CD14-positive monocyte (primary cell): ENCODE measurements around the gene SEPTIN10. TPM values are rescaled to one million over a fixed set of nuclear protein-coding genes. Genes with fewer than 3 reads are reported as not detected.

Source experiments
- DNase-seq, 3 donors: peaks; one replicate each; pipeline ENCODE4 v3.0.0-alpha.2; 2011 to 2022
- H2AFZ ChIP-seq: 2 replicates; pipeline ENCODE4 v1.6.0; 2012; ENCODE audit warnings: mild to moderate bottlenecking, low read depth, low read length, inconsistent platforms; ENCODE audit not compliant: insufficient read depth, poor library complexity, severe bottlenecking
- H3K27ac ChIP-seq, 2 donors: 1 replicate in 1 of 2; 2 replicates in 1 of 2; pipeline ENCODE4 v1.5.1; 2012 to 2013; ENCODE audit warnings: low read length in 2 of 2, control low read depth in 1 of 2, inconsistent platforms in 1 of 2, low read depth in 1 of 2, mild to moderate bottlenecking in 1 of 2
- H3K27me3 ChIP-seq, 2 donors: one replicate each; pipeline versions ENCODE4 v1.6.0 to v1.6.1; 2011 to 2013; ENCODE audit warnings: low read length in 2 of 2; ENCODE audit not compliant: control insufficient read depth in 2 of 2, insufficient read depth in 2 of 2
- H3K36me3 ChIP-seq, 2 donors: replicated peaks in 1 of 2; 1 replicate in 1 of 2; 2 replicates in 1 of 2; pipeline versions ENCODE4 v1.5.1 to v1.6.1; 2012 to 2013; ENCODE audit warnings: low read length in 2 of 2, control low read depth in 1 of 2, inconsistent platforms in 1 of 2, mild to moderate bottlenecking in 1 of 2; ENCODE audit not compliant: insufficient read depth in 2 of 2, control insufficient read depth in 1 of 2
- H3K4me1 ChIP-seq, 2 donors: 1 replicate in 1 of 2; 2 replicates in 1 of 2; pipeline versions ENCODE4 v1.5.1 to v1.6.1; 2012 to 2013; ENCODE audit warnings: low read length in 2 of 2, control low read depth in 1 of 2, inconsistent platforms in 1 of 2, mild to moderate bottlenecking in 1 of 2, moderate library complexity in 1 of 2; ENCODE audit not compliant: insufficient read depth in 2 of 2, control insufficient read depth in 1 of 2
- H3K4me2 ChIP-seq: replicated peaks from 2 replicates; pipeline ENCODE3; 2012; ENCODE audit warnings: low read length, moderate library complexity, mild to moderate bottlenecking; ENCODE audit not compliant: poor library complexity, severe bottlenecking; ENCODE audit errors: extremely low read depth
- H3K4me3 ChIP-seq, 3 experiments: fragments of 200-600 bp in 1 of 3; sonication (generic) in 1 of 3; replicated peaks in 1 of 3; 1 replicate in 2 of 3; 2 replicates in 1 of 3; pipeline ENCODE4 v1.5.1; 2011 to 2013; ENCODE audit warnings: low read length in 3 of 3, mild to moderate bottlenecking in 3 of 3, control low read depth in 2 of 3, low read depth in 2 of 3, inconsistent platforms in 1 of 3, moderate library complexity in 1 of 3
- H3K79me2 ChIP-seq: 2 replicates; pipeline ENCODE4 v1.6.0; 2012; ENCODE audit warnings: mild to moderate bottlenecking, control low read depth, inconsistent platforms, low read length, moderate library complexity; ENCODE audit not compliant: insufficient read depth
- H3K9ac ChIP-seq: 2 replicates; pipeline ENCODE4 v1.6.0; 2017; ENCODE audit warnings: low read length, mild to moderate bottlenecking; ENCODE audit not compliant: insufficient read depth, poor library complexity, severe bottlenecking
- H3K9me3 ChIP-seq, 2 donors: replicated peaks in 1 of 2; 1 replicate in 1 of 2; 2 replicates in 1 of 2; pipeline versions ENCODE4 v1.5.1 to v1.6.1; 2012 to 2013; ENCODE audit warnings: low read length in 2 of 2, control low read depth in 1 of 2; ENCODE audit not compliant: control insufficient read depth in 1 of 2, insufficient read depth in 1 of 2
- H4K20me1 ChIP-seq: 2 replicates; pipeline ENCODE4 v1.6.0; 2012; ENCODE audit warnings: mild to moderate bottlenecking, low read length, control low read depth, moderate library complexity; ENCODE audit not compliant: insufficient read depth
- H3K27ac Mint-ChIP-seq, 7 donors: one replicate each; pipeline ENCODE4 v1.8.0; 2020; ENCODE audit warnings: mild to moderate bottlenecking in 7 of 7, mixed read lengths in 7 of 7, moderate library complexity in 6 of 7, inconsistent platforms in 2 of 7
- H3K27me3 Mint-ChIP-seq, 3 donors: one replicate each; pipeline ENCODE4 v1.8.0; 2021 to 2022; ENCODE audit warnings: low read depth in 3 of 3, mild to moderate bottlenecking in 3 of 3, mixed read lengths in 3 of 3, moderate library complexity in 3 of 3, inconsistent platforms in 1 of 3
- H3K36me3 Mint-ChIP-seq, 2 donors: one replicate each; pipeline ENCODE4 v1.8.0; 2020; ENCODE audit warnings: mixed read lengths in 2 of 2, inconsistent platforms in 1 of 2, mild to moderate bottlenecking in 1 of 2
- H3K4me1 Mint-ChIP-seq: one replicate; pipeline ENCODE4 v1.8.0; 2020; ENCODE audit warnings: mild to moderate bottlenecking, mixed read lengths
- H3K4me3 Mint-ChIP-seq, 2 donors: one replicate each; pipeline ENCODE4 v1.8.0; 2020; ENCODE audit warnings: mild to moderate bottlenecking in 2 of 2, mixed read lengths in 2 of 2, moderate library complexity in 1 of 2
- H3K9me3 Mint-ChIP-seq, 7 donors: one replicate each; pipeline ENCODE4 v1.8.0; 2020 to 2022; ENCODE audit warnings: mixed read lengths in 7 of 7, mild to moderate bottlenecking in 6 of 7, moderate library complexity in 6 of 7, inconsistent platforms in 2 of 7
- WGBS: methylation state at CpG from one replicate; pipeline ENCODE4 v1.1.5; 2013; ENCODE audit warnings: missing lambda C conversion rate; ENCODE audit not compliant: insufficient coverage; 5-methylcytosine and 5-hydroxymethylcytosine counted together
- intact Hi-C, 2 donors: fragments of 100-400 bp; cut with micrococcal nuclease; formaldehyde crosslinking; loops; one replicate each; pipeline versions ENCODE4 v1.15.0 to v1.15.1; 2023
- polyA plus RNA-seq, 3 donors: library from polyadenylated mRNA; depleted of rRNA in 1 of 3; unstranded in 2 of 3; stranded (reverse) in 1 of 3; fragments of 300-500 nt in 2 of 3; fragments of >200 nt in 1 of 3; fragmentation: Illumina TruSeq in 2 of 3; gene quantifications; 1 replicate in 2 of 3; 2 replicates in 1 of 3; pipeline ENCODE4 v1.2.3, GENCODE V29; 2012 to 2021
- TF ChIP-seq, protein P1 (sequence below): fragments of 200-600 bp; IDR thresholded peaks from one replicate; pipeline ENCODE4 v1.8.0; 2022; ENCODE audit warnings: antibody characterized with exemption, mild to moderate bottlenecking

The SEPTIN10 gene
- polyA plus RNA-seq, 3 donors: 4.2 to 6.8 (median 4.4) TPM

DNA sequence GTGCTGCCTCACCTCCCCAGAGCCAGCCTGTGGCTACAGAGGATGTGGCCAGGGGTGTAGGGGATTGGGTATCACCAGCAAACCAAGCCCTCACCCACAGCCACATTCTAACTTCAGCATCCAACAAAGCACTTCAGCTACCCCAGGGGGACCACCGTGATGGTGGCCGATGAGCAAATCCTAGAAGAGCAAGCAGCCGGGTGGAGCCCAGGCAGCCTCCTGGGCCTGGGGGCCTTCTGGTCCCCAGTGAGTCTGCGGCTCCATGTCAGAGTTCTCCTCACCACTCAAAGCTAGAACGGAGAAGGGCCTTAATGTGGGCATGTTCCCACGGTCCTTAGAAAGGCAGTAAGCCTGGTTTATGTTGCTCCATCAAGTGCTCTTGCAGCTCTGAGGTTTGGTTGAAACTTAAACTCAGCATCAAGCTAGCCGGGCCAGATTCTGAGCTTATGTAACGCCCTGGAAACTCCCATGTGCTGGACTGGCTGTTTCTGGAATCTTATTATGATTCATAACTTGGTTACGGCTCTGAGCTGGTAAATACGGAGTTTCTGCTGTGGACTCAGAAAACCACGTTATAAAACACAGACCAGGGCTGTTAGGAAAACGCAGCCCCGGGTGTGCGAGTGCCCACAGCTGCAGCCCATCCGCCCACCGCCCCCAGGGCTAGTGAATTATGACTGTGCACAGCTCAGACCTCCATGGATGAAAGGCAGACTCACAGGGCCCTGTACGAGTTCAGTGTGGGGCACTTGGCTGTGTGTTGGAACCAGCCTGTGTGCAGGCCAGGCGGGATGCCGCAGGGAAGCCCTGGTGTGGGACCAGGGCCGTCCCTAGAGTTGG, 99.8 kb downstream of the SEPTIN10 start:
- Histone ChIP-seq H4K20me1 (no peaks in the 10 kb centered on the region), H3K36me3 (no peaks in the 10 kb centered on the region), H3K4me3 (no peak overlapping the region), H3K4me2 (no peak overlapping the region), H2AFZ (no peak overlapping the region), H3K27me3 (no peaks in the 10 kb centered on the region), H3K4me1 (no peaks in the 10 kb centered on the region), H3K79me2 (no peaks in the 10 kb centered on the region), H3K9ac (no peak overlapping the region), H3K9me3 (no peaks in the 10 kb centered on the region), H3K27ac (no peak overlapping the region)
- Mint-ChIP-seq H3K4me1 (peaks cover 2% of the 10 kb centered on the region), H3K36me3 (no peaks in the 10 kb centered on the region), H3K27ac (no peak overlapping the region), H3K4me3 (no peak overlapping the region), H3K27me3 (peaks cover 0 to 4% (median 1%) of the 10 kb centered on the region in 3 donors), H3K9me3 (no peaks in the 10 kb centered on the region)
- intact Hi-C loops: loop anchor here in 1 of 2 donors (5.0 kb wide), 1 partner anchor 657 kb away; no protein-coding TSS in a partner anchor
- 79% methylated on average over 19 of the region's 20 CpGs for WGBS
- TF ChIP-seq, protein P1, sequence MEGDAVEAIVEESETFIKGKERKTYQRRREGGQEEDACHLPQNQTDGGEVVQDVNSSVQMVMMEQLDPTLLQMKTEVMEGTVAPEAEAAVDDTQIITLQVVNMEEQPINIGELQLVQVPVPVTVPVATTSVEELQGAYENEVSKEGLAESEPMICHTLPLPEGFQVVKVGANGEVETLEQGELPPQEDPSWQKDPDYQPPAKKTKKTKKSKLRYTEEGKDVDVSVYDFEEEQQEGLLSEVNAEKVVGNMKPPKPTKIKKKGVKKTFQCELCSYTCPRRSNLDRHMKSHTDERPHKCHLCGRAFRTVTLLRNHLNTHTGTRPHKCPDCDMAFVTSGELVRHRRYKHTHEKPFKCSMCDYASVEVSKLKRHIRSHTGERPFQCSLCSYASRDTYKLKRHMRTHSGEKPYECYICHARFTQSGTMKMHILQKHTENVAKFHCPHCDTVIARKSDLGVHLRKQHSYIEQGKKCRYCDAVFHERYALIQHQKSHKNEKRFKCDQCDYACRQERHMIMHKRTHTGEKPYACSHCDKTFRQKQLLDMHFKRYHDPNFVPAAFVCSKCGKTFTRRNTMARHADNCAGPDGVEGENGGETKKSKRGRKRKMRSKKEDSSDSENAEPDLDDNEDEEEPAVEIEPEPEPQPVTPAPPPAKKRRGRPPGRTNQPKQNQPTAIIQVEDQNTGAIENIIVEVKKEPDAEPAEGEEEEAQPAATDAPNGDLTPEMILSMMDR: no peak
- DNase-seq: no peak

DNA sequence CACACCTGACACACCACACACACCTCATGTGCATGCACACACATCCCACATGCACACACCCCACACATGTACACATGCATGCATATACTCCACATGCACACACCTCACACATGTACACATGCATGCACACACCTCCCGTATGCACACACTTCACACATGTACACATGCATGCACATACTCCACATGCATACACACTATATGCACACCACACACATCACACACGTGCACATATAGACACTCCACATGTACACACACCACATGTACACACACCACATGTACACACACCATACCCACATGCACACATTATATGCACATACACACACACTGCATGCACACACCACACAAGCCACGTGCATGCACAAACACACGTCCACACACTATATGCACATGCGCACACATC, 100.5 kb downstream of the SEPTIN10 start:
- Histone ChIP-seq H3K9ac (no peak overlapping the region), H3K79me2 (no peaks in the 10 kb centered on the region), H3K4me2 (no peak overlapping the region), H3K4me1 (no peaks in the 10 kb centered on the region), H3K27me3 (no peaks in the 10 kb centered on the region), H4K20me1 (no peaks in the 10 kb centered on the region), H2AFZ (no peak overlapping the region), H3K9me3 (no peaks in the 10 kb centered on the region), H3K27ac (no peak overlapping the region), H3K4me3 (no peak overlapping the region), H3K36me3 (no peaks in the 10 kb centered on the region)
- TF ChIP-seq, protein P1: no peak
- intact Hi-C loops: loop anchor here in 1 of 2 donors (5.0 kb wide), 1 partner anchor 656 kb away; no protein-coding TSS in a partner anchor
- H3K4me3 Mint-ChIP-seq: no peak overlapping the region
- H3K27me3 Mint-ChIP-seq: peaks cover 0 to 4% (median 1%) of the 10 kb centered on the region in 3 donors
- WGBS: 83% methylated on average over 2 of the region's 5 CpGs
- H3K27ac Mint-ChIP-seq: no peak overlapping the region
- H3K9me3 Mint-ChIP-seq: no peaks in the 10 kb centered on the region
- peaks cover 2% of the 10 kb centered on the region for H3K4me1 Mint-ChIP-seq
- H3K36me3 Mint-ChIP-seq: no peaks in the 10 kb centered on the region
- DNase-seq: no peak
